ENCODE results near the gene TMEM248.
"Not testable (repeated sequence)": the region's sequence is repeated elsewhere in the genome, so short reads cannot be mapped to it uniquely, and the experiment has no call there.

- not testable (repeated sequence) for TF ChIP-seq POLR2A (IDR thresholded peaks at IDR 0.05; ENCODE audit: low read length); GATA1 (IDR thresholded peaks at IDR 0.05; ENCODE audit: low read depth, low read length)
Measured at GRCh38 chr7:66888223-66888622, 32.8 kb upstream of the TMEM248 start.
